Measurements from ENCODE around the gene KCNJ12. TPM values are rescaled to one million over a fixed set of nuclear protein-coding genes. Genes with fewer than 3 reads are reported as not detected.
"Not testable (repeated sequence)": the region's sequence is repeated elsewhere in the genome, so short reads cannot be mapped to it uniquely, and the experiment has no call there.

Gene KCNJ12
- polyA plus RNA-seq (2013) = 3.2 TPM

DNA sequence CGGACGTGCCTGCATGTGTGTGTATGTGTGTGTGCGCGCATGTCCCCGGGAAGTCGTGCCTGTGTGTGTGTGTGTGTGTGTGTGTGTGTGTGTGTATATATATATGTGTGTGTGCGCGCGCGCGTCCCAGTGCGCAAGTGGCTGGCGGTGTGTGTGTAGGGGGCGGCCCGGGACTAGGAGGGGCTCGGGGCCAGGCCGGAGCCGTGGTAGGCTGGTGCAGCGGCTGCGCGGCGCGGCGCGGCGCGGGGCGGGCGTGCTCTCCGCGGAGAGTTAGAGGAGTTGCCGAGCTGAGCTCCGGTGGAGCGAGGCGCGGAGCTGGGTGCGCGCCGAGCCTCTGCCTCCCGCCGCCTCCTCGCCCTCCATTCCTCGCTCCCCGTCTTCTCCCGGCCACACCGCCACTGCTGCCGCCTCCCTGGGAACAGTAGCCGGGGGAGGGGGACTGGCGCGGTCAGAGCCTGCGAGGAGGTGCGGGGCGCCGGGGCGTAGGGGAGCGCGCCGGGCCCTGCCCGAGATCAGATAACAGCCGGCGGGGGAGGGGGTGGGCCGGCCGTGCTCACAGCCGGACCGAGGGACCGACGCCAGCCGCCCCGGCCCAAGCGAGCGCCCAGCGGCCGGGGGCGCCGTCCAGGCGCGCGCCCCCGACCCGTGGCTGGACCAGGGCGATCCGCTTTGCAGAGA, at the start of gene KCNJ12:
Gene KCNJ12 (plus strand): TSS at position 277 of the 678 bp plus-strand sequence. CDS start 38,986 bp downstream, outside the sequence.
- peak; percentile 13 to 71 (median 34) for DNase-seq
- no peak within 1 kb of the TSS for H3K27ac ChIP-seq (ENCODE audit: insufficient read depth in 1 of 2, low read depth in 1 of 2, low read length in 2 of 2, poor library complexity in 1 of 2, severe bottlenecking in 2 of 2)
- CTCF ChIA-PET = interaction anchor here (1.5 kb wide), 1 partner anchor 12 kb away, joined by 7 read pairs; no protein-coding TSS in a partner anchor
- POLR2A ChIA-PET = no interaction called here
- peaks cover 0 to 2% (median 0%) of the 10 kb centered on the region in 4 experiments for H3K36me3 ChIP-seq (ENCODE audit: control insufficient read depth in 4 of 4, insufficient read depth in 4 of 4, low read length in 3 of 4)
- peaks cover 0 to 36% (median 7%) of the 10 kb centered on the region in 5 experiments for H3K27me3 ChIP-seq (replicated peaks in 2 of 5; ENCODE audit: control insufficient read depth in 4 of 5, insufficient read depth in 5 of 5, low read length in 4 of 5)
- H3K4me3 ChIP-seq (ENCODE audit: control insufficient read depth in 1 of 7, extremely low read depth in 1 of 7, insufficient read depth in 4 of 7, low read depth in 2 of 7, low read length in 6 of 7) = peak within 1 kb of the TSS; percentile 8 to 72 (median 43)
- under 1% methylated on average over 61 of the region's 82 CpGs for WGBS (ENCODE audit: insufficient coverage)
- H3K9me3 ChIP-seq (ENCODE audit: control extremely low read depth in 1 of 5, control insufficient read depth in 4 of 5, insufficient read depth in 2 of 5, low read depth in 1 of 5, low read length in 4 of 5) = no peaks in the 10 kb centered on the region
- peaks cover 0 to 44% (median 33%) of the 10 kb centered on the region in 4 experiments for H3K4me1 ChIP-seq (ENCODE audit: control extremely low read depth in 1 of 4, control insufficient read depth in 4 of 4, insufficient read depth in 4 of 4, low read length in 3 of 4)

DNA sequence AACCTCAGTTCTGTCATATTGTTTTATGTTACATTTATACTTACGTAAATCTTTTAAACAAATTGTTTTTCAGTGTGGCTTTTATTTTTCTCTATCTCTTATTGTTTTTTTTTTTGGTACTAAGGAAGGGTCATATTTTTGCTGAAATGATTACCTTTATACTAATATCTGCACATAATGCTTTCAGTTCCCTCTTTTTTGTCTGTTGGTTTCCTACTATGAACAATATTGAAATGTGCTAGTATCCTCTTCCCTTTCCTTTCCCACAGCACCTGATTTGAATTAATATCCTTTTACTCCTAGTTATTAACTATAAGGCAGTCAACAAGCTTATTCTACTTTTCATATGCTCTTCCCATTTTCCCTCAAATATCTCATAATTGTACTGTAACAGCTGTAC, 48.2 kb upstream of the KCNJ12 start:
- H3K36me3 ChIP-seq (ENCODE audit: control insufficient read depth in 4 of 4, insufficient read depth in 4 of 4, low read length in 3 of 4); DNase-seq; H3K27me3 ChIP-seq (replicated peaks in 2 of 5; ENCODE audit: control insufficient read depth in 4 of 5, insufficient read depth in 5 of 5, low read length in 4 of 5); CTCF ChIA-PET; POLR2A ChIA-PET; H3K4me3 ChIP-seq (ENCODE audit: control insufficient read depth in 1 of 7, extremely low read depth in 1 of 7, insufficient read depth in 4 of 7, low read depth in 2 of 7, low read length in 6 of 7); H3K27ac ChIP-seq (ENCODE audit: insufficient read depth in 1 of 2, low read depth in 1 of 2, low read length in 2 of 2, poor library complexity in 1 of 2, severe bottlenecking in 2 of 2); H3K9me3 ChIP-seq (ENCODE audit: control extremely low read depth in 1 of 5, control insufficient read depth in 4 of 5, insufficient read depth in 2 of 5, low read depth in 1 of 5, low read length in 4 of 5): not testable (repeated sequence)
- H3K4me1 ChIP-seq (ENCODE audit: control extremely low read depth in 1 of 4, control insufficient read depth in 4 of 4, insufficient read depth in 4 of 4, low read length in 3 of 4) = peaks cover 0 to 13% (median 3%) of the 10 kb centered on the region in 4 experiments
- no CpG with 5 or more reads among the region's 1 CpG for WGBS (ENCODE audit: insufficient coverage)

DNA sequence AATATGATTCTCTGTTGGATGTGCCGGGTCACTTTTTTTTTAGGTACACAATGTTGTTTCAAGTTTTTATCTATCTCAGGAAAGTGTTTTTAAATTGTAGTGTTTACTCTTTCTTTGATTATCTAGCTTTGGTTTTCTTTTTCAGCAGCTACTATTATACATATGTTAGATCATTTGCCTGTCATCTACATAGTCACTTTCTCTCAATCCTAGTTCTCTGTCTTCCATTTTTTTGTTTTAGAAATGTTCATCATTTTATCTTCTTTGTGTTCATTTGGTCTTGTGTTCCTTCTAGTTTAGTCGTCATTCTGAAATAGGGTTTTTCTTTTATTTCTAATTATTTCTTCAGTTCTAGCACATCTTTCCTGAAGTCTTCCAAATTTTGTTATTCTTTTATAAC, 47.4 kb upstream of the KCNJ12 start:
- H3K9me3 ChIP-seq (ENCODE audit: control extremely low read depth in 1 of 5, control insufficient read depth in 4 of 5, insufficient read depth in 2 of 5, low read depth in 1 of 5, low read length in 4 of 5); H3K4me1 ChIP-seq (ENCODE audit: control extremely low read depth in 1 of 4, control insufficient read depth in 4 of 4, insufficient read depth in 4 of 4, low read length in 3 of 4); H3K27ac ChIP-seq (ENCODE audit: insufficient read depth in 1 of 2, low read depth in 1 of 2, low read length in 2 of 2, poor library complexity in 1 of 2, severe bottlenecking in 2 of 2); POLR2A ChIA-PET; CTCF ChIA-PET; H3K4me3 ChIP-seq (ENCODE audit: control insufficient read depth in 1 of 7, extremely low read depth in 1 of 7, insufficient read depth in 4 of 7, low read depth in 2 of 7, low read length in 6 of 7); H3K36me3 ChIP-seq (ENCODE audit: control insufficient read depth in 4 of 4, insufficient read depth in 4 of 4, low read length in 3 of 4); DNase-seq; H3K27me3 ChIP-seq (replicated peaks in 2 of 5; ENCODE audit: control insufficient read depth in 4 of 5, insufficient read depth in 5 of 5, low read length in 4 of 5): not testable (repeated sequence)
- no CpG with 5 or more reads among the region's 2 CpGs for WGBS (ENCODE audit: insufficient coverage)

DNA sequence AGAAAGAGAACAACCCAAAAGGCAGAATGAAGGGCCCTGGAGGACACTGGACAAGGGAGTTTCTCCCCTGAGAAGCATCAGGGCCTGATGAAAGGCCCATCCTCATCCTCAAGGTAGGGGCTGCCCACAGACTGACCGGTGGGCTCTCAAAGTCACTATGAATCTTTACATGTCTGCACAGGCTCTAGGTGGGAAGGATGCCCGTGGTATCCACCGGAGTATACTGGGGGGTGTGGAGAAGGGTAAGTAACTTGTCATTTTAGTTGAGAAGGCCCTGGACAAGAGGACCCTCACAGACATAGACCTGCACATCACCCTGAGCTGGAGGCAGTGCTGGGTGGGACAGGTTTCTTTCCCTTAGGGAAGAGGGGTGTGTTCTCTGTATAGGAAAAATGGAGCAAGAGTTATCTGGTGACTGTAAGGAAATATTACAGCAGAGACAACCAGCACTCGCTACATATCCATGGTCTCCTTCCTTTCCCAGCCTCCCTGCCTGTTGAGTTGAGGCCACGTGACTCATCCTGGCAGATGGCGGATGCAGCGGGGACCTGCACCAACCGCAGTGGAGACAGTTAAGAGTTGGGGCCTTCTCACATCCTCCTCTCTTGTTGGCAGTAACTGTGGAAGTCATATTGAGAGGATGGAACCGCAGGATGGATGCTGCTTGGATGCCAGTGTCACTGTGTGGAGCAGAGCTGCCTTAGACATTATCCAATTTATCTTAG, 45.6 kb upstream of the KCNJ12 start:
- WGBS (ENCODE audit: insufficient coverage) = 91% methylated on average over 8 of the region's 9 CpGs
- CTCF ChIA-PET = no interaction called here
- no peaks in the 10 kb centered on the region for H3K27me3 ChIP-seq (replicated peaks in 2 of 5; ENCODE audit: control insufficient read depth in 4 of 5, insufficient read depth in 5 of 5, low read length in 4 of 5)
- H3K4me3 ChIP-seq (ENCODE audit: control insufficient read depth in 1 of 7, extremely low read depth in 1 of 7, insufficient read depth in 4 of 7, low read depth in 2 of 7, low read length in 6 of 7) = no peak overlapping the region
- POLR2A ChIA-PET = interaction anchor here (0.6 kb wide), 1 partner anchor 132 kb away, joined by 3 read pairs; no protein-coding TSS in a partner anchor
- peaks cover 0 to 2% (median 0%) of the 10 kb centered on the region in 5 experiments for H3K9me3 ChIP-seq (ENCODE audit: control extremely low read depth in 1 of 5, control insufficient read depth in 4 of 5, insufficient read depth in 2 of 5, low read depth in 1 of 5, low read length in 4 of 5)
- no peak for DNase-seq
- H3K27ac ChIP-seq (ENCODE audit: insufficient read depth in 1 of 2, low read depth in 1 of 2, low read length in 2 of 2, poor library complexity in 1 of 2, severe bottlenecking in 2 of 2) = no peak overlapping the region
- H3K36me3 ChIP-seq (ENCODE audit: control insufficient read depth in 4 of 4, insufficient read depth in 4 of 4, low read length in 3 of 4) = no peaks in the 10 kb centered on the region
- no peaks in the 10 kb centered on the region for H3K4me1 ChIP-seq (ENCODE audit: control extremely low read depth in 1 of 4, control insufficient read depth in 4 of 4, insufficient read depth in 4 of 4, low read length in 3 of 4)

DNA sequence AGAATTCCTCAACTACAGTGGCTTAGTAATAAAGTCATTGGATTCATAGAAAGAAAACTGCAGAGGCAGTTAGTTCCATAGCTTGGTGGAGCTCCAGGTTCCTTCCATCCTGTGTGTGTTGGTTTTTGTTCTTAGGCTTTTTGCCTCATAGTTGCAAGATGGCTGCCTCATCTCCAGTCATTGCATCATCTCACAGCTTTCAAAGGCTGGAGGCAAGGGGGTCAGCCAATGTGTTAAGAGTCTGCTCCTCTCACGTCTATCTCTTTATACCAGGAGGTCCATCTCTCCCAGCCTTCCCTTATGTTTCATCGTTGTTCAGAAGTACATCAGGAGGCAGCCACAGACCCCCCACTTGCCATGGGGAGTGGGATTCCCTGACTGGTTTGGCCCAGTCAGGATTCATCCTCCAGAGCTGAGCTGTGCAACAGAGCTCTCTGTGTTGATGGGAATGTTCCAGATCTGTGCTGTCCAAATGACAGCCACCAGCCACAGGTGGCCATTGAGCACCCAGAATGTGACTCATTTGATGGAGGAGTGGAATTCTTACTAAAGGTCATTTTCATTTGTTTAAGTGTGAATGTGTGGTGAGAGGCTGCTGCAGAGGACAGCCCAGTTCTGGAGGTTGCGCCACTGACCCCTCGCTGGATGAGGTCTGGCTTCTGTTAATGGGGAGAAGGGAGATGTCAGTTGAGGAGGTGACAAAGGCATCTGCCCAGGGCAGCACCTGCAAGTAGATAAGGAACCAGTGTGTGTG, 39.4 kb upstream of the KCNJ12 start:
- POLR2A ChIA-PET; H3K4me3 ChIP-seq (ENCODE audit: control insufficient read depth in 1 of 7, extremely low read depth in 1 of 7, insufficient read depth in 4 of 7, low read depth in 2 of 7, low read length in 6 of 7); CTCF ChIA-PET; H3K36me3 ChIP-seq (ENCODE audit: control insufficient read depth in 4 of 4, insufficient read depth in 4 of 4, low read length in 3 of 4); H3K27me3 ChIP-seq (replicated peaks in 2 of 5; ENCODE audit: control insufficient read depth in 4 of 5, insufficient read depth in 5 of 5, low read length in 4 of 5); H3K4me1 ChIP-seq (ENCODE audit: control extremely low read depth in 1 of 4, control insufficient read depth in 4 of 4, insufficient read depth in 4 of 4, low read length in 3 of 4); H3K27ac ChIP-seq (ENCODE audit: insufficient read depth in 1 of 2, low read depth in 1 of 2, low read length in 2 of 2, poor library complexity in 1 of 2, severe bottlenecking in 2 of 2); DNase-seq; H3K9me3 ChIP-seq (ENCODE audit: control extremely low read depth in 1 of 5, control insufficient read depth in 4 of 5, insufficient read depth in 2 of 5, low read depth in 1 of 5, low read length in 4 of 5): not testable (repeated sequence)
- WGBS (ENCODE audit: insufficient coverage) = 80% methylated on average over 3 of the region's 4 CpGs

DNA sequence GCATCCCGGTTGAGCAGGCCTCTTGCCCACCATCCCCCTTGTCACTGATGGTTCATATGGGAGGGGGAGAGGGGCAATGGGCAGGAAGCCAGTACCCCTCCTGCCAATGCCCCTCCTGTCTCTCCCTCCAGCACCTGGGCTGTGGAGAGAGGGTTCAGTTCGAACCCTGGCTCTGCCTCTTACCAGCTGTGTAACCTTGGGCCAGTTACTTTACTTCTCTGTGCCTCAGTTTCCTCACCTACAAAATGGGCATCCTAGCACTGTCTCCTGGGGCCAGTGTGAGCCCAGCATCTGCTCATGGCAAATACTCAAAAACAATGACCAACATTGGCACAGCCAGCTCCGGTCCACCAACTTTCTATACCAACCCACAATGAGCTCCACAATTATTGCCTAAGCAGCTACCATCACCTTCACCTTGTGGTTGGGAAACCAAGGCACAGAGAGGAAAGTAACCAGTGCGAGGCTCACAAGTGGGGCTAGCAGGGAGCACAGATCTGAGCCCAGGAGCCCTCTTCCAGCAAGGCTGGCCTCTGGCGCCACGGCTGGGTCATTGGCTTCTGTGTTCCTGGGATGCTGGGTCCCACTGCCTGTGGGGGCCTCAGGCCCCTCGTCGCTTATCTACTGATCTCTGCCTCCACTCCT, 38.1 kb upstream of the KCNJ12 start:
- H3K27ac ChIP-seq (ENCODE audit: insufficient read depth in 1 of 2, low read depth in 1 of 2, low read length in 2 of 2, poor library complexity in 1 of 2, severe bottlenecking in 2 of 2); H3K36me3 ChIP-seq (ENCODE audit: control insufficient read depth in 4 of 4, insufficient read depth in 4 of 4, low read length in 3 of 4); CTCF ChIA-PET; H3K9me3 ChIP-seq (ENCODE audit: control extremely low read depth in 1 of 5, control insufficient read depth in 4 of 5, insufficient read depth in 2 of 5, low read depth in 1 of 5, low read length in 4 of 5); DNase-seq; H3K4me3 ChIP-seq (ENCODE audit: control insufficient read depth in 1 of 7, extremely low read depth in 1 of 7, insufficient read depth in 4 of 7, low read depth in 2 of 7, low read length in 6 of 7); H3K4me1 ChIP-seq (ENCODE audit: control extremely low read depth in 1 of 4, control insufficient read depth in 4 of 4, insufficient read depth in 4 of 4, low read length in 3 of 4); POLR2A ChIA-PET; H3K27me3 ChIP-seq (replicated peaks in 2 of 5; ENCODE audit: control insufficient read depth in 4 of 5, insufficient read depth in 5 of 5, low read length in 4 of 5): not testable (repeated sequence)
- 79% methylated on average over 7 of the region's 8 CpGs for WGBS (ENCODE audit: insufficient coverage)

All from common myeloid progenitor, CD34-positive (primary cell).